ENCODE results near the gene CDH13. TPM values are rescaled to one million over a fixed set of nuclear protein-coding genes. Genes with fewer than 3 reads are reported as not detected.

The CDH13 gene
- total RNA-seq, 2 donors from 2014 or later, result 2.4 to 6.3 TPM

DNA sequence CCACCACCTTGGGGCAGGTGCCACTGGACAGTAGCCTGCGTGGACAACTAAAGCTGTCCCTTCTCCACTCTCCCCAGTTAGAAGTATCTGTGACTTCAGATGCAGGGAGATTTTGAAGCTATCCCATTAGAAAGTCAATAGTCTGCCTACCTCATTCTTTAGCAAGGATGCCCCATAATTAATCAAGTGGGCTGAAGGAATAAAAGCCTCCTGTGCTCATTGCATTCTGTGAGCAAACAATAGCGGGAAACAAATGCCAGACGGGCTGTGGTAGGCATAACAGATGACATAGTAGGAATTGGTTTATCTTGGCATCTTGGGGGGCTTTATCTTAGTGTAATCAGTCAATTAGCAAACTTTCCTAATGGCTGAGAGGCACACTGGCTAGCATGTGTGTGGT is 1084.3 kb downstream of the CDH13 start:
- intact Hi-C loops (cut with DNase I), result no loop called here

DNA sequence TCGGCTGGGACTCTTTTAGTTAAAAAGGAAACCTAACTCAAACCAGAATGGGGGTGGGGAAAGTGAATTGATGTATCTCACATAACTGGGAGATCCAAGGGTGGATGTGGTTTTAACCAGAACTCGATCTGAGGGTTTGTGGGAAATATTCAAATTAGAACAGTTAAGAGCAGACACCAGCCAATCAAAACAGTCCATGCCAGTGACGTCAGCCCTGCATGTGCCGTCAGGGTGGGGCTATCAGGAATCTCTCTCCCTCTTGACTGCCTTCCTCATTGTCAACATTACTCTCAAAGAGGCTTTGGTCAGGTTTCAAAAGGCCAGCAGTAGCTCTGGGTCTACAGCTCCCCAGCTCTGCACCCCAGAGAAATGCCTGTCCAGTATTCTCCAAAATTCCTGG is 1086.8 kb downstream of the CDH13 start:
- no peak overlapping the region for H3K9ac ChIP-seq (ENCODE audit: low read depth in 2 of 2, low read length in 2 of 2)
- no peak overlapping the region for H3K4me3 ChIP-seq
- no peak for DNase-seq
- no peaks in the 10 kb centered on the region for H3K9me3 ChIP-seq
- H3K27me3 ChIP-seq, result no peaks in the 10 kb centered on the region
- intact Hi-C loops (cut with DNase I), result no loop called here
- TF ChIP-seq, protein P1, sequence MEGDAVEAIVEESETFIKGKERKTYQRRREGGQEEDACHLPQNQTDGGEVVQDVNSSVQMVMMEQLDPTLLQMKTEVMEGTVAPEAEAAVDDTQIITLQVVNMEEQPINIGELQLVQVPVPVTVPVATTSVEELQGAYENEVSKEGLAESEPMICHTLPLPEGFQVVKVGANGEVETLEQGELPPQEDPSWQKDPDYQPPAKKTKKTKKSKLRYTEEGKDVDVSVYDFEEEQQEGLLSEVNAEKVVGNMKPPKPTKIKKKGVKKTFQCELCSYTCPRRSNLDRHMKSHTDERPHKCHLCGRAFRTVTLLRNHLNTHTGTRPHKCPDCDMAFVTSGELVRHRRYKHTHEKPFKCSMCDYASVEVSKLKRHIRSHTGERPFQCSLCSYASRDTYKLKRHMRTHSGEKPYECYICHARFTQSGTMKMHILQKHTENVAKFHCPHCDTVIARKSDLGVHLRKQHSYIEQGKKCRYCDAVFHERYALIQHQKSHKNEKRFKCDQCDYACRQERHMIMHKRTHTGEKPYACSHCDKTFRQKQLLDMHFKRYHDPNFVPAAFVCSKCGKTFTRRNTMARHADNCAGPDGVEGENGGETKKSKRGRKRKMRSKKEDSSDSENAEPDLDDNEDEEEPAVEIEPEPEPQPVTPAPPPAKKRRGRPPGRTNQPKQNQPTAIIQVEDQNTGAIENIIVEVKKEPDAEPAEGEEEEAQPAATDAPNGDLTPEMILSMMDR (IDR thresholded peaks at IDR 0.05), result no peak
- H3K36me3 ChIP-seq, result no peaks in the 10 kb centered on the region
- no peak overlapping the region for H3K27ac ChIP-seq
- no peaks in the 10 kb centered on the region for H3K4me1 ChIP-seq

More for the DNA sequence above, 1084.3 kb downstream of the CDH13 start:
- no peak overlapping the region for H3K9ac ChIP-seq (ENCODE audit: low read depth in 2 of 2, low read length in 2 of 2)
- H3K27ac ChIP-seq, result no peak overlapping the region
- DNase-seq, result no peak
- no peaks in the 10 kb centered on the region for H3K36me3 ChIP-seq
- no peaks in the 10 kb centered on the region for H3K27me3 ChIP-seq
- no peak overlapping the region for H3K4me3 ChIP-seq
- H3K9me3 ChIP-seq, result no peaks in the 10 kb centered on the region
- TF ChIP-seq, protein P1 (IDR thresholded peaks at IDR 0.05), result no peak
- no peaks in the 10 kb centered on the region for H3K4me1 ChIP-seq

DNA sequence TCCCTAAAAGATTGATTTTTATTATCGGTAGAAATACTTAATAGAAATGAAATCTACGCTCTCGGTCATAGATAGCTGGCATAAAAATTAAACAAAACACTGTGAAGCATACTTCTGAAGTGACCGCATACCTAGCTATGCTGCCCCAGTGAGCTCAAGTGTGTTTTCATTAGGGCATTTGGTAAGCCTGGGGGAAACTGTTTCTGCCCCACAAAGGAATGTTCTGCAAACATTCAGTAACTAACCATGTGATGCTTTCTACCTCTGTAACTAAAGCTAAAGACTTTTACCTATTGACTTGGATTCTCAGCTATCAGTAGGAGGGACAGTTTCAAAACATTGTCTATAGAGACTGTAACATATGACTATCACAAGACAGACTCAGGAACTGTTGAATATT is 1087.5 kb downstream of the CDH13 start:
- no peaks in the 10 kb centered on the region for H3K9me3 ChIP-seq
- H3K27me3 ChIP-seq, result no peaks in the 10 kb centered on the region
- no peaks in the 10 kb centered on the region for H3K36me3 ChIP-seq
- no peak overlapping the region for H3K9ac ChIP-seq (ENCODE audit: low read depth in 2 of 2, low read length in 2 of 2)
- TF ChIP-seq, protein P1 (IDR thresholded peaks at IDR 0.05), result no peak
- no peak for DNase-seq
- no peak overlapping the region for H3K4me3 ChIP-seq
- no peaks in the 10 kb centered on the region for H3K4me1 ChIP-seq
- intact Hi-C loops (cut with DNase I), result no loop called here
- H3K27ac ChIP-seq, result no peak overlapping the region

DNA sequence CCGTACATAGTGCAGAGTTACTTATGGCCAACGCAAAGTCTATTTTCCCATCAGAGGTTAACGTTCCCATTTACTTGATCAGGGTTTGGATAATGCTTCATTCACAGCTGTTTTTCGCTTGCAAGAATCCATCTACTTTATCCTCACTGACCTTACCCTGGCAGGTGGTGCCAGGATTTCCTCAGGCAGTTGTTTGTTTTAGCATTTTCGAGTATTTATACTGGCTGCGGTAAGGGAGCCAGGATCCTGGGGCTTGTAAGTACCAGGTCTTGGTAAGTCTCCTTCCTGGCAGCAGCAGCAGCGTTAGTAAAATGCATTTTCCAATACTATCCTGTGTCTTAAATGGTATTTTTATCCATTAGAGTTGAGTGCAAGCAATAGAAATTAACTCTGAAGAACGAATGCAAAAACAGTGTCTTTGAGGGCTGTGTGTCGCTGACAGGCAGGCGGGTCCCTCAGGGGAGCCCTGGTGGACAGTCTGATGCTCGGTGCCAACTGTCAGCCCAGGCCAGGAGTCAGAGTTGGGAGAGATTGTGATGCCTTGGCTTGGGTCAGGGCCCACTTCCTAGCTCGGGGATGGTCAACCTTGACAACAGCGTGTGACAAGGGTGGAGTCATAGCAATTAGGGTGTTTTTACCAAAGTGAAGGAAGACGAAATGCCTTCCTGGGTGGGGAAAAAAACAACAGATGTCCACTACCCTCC is 1088.6 kb downstream of the CDH13 start:
- H3K9ac ChIP-seq (ENCODE audit: low read depth in 2 of 2, low read length in 2 of 2), result no peak overlapping the region
- no peaks in the 10 kb centered on the region for H3K36me3 ChIP-seq
- intact Hi-C loops (cut with DNase I), result no loop called here
- no peak for DNase-seq
- H3K4me1 ChIP-seq, result no peaks in the 10 kb centered on the region
- TF ChIP-seq, protein P1 (IDR thresholded peaks at IDR 0.05), result no peak
- no peak overlapping the region for H3K27ac ChIP-seq
- H3K4me3 ChIP-seq, result no peak overlapping the region
- H3K27me3 ChIP-seq, result no peaks in the 10 kb centered on the region
- H3K9me3 ChIP-seq, result no peaks in the 10 kb centered on the region

DNA sequence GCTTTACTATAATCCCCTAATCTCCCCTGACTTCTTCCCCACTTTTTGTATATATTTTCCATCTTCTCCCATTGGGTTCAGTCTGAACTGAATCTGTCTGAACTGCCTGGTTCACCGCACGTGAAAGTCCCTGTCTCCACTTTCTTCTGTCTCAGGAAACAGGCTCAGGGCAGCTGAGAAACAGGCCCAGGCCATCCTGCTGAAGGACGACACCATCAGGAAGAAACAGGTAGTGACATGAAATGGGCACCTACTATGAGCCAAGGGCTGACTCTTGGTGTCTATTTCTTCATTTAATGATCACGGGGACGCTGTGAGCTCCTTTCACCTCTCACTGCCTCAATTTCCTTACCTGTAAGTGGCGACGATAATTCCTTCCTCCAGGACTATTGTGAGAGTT is 1090.5 kb downstream of the CDH13 start:
- no peak overlapping the region for H3K4me3 ChIP-seq
- no peak for DNase-seq
- H3K9ac ChIP-seq (ENCODE audit: low read depth in 2 of 2, low read length in 2 of 2), result no peak overlapping the region
- intact Hi-C loops (cut with DNase I), result no loop called here
- H3K4me1 ChIP-seq, result no peaks in the 10 kb centered on the region
- H3K27me3 ChIP-seq, result no peaks in the 10 kb centered on the region
- no peaks in the 10 kb centered on the region for H3K36me3 ChIP-seq
- TF ChIP-seq, protein P1 (IDR thresholded peaks at IDR 0.05), result no peak
- no peaks in the 10 kb centered on the region for H3K9me3 ChIP-seq
- no peak overlapping the region for H3K27ac ChIP-seq
